Measurements from ENCODE around the gene CDCA5.

- TF ChIP-seq CTCF (IDR thresholded peaks at IDR 0.05) (no peak), POLR2A (IDR thresholded peaks at IDR 0.05) (no peak), EP300 (IDR thresholded peaks at IDR 0.05) (no peak)
Measured at GRCh38 chr11:65087827-65088226, 4.0 kb upstream of the CDCA5 start.

Measured in ovary (tissue), 3 donors.